Omental fat pad (tissue), 4 donors: Measurements from ENCODE around the gene C1QL3. TPM values are rescaled to one million over a fixed set of nuclear protein-coding genes. Genes with fewer than 3 reads are reported as not detected.

Experiments used
- ATAC-seq: fragments of 150-250 bp; one replicate; pipeline ENCODE4 v1.9.1; 2016; ENCODE audit warnings: mild to moderate bottlenecking, moderate library complexity; ENCODE audit not compliant: low FRiP score
- DNase-seq: peaks from one replicate; pipeline ENCODE4 v3.0.0-alpha.2; 2019; ENCODE audit warnings: low spot score
- small RNA-seq: library from RNA; depleted of rRNA; stranded (forward); fragments of <200 nt; gene quantifications from one replicate; pipeline ENCODE3, GENCODE V24; 2016
- total RNA-seq, 4 donors: library from RNA; depleted of rRNA; stranded (reverse); fragments of >200 nt; gene quantifications; one replicate each; pipeline ENCODE4 v1.1.0, GENCODE V29; 2016
- TF ChIP-seq, protein P1 (sequence below), 3 donors: fragments of 450-650 bp; IDR thresholded peaks; one replicate each; pipeline ENCODE4 v1.5.1; 2016 to 2017; ENCODE audit warnings: antibody characterized with exemption in 3 of 3, mild to moderate bottlenecking in 3 of 3, moderate library complexity in 2 of 3

Gene C1QL3
- total RNA-seq, 4 donors from 2014 or later, result not detected

DNA sequence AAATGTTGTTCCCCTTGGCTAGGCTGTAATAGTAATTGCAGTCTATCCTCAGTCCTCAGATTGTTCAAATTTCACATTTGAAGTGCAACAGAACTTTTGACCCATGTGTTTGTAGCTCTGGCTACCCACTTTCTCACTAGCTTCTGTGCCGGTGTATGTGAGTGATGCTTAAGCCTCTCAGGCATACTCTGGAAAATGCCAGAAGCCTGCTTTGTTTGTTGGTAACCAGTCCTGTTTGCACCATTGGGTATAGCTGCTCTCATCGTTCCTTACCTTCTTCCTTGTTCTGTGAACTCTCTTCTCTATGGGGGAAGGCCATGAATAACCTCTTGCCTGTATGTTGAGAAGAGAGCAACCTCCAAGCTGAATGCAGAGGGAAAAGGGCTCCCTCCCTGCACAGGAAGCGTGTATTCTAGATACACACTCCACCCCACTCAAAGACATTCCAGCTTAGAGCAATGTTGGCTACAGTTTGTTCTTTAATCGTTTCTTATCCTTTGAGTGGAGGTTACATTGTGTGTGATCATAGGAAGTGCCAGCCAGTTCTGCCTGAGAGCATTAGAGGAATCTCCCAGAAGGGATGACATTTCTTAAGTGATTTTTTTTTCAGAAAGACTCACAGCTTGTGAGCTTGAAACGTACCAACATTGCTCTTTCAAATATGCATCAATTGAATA is 40.5 kb downstream of the C1QL3 start:
- ATAC-seq (no peak), DNase-seq (no peak)

GRCh38 chr10:16478801-16479200 is 42.9 kb downstream of the C1QL3 start:
- ATAC-seq (no peak), DNase-seq (no peak)
- TF ChIP-seq, protein P1, sequence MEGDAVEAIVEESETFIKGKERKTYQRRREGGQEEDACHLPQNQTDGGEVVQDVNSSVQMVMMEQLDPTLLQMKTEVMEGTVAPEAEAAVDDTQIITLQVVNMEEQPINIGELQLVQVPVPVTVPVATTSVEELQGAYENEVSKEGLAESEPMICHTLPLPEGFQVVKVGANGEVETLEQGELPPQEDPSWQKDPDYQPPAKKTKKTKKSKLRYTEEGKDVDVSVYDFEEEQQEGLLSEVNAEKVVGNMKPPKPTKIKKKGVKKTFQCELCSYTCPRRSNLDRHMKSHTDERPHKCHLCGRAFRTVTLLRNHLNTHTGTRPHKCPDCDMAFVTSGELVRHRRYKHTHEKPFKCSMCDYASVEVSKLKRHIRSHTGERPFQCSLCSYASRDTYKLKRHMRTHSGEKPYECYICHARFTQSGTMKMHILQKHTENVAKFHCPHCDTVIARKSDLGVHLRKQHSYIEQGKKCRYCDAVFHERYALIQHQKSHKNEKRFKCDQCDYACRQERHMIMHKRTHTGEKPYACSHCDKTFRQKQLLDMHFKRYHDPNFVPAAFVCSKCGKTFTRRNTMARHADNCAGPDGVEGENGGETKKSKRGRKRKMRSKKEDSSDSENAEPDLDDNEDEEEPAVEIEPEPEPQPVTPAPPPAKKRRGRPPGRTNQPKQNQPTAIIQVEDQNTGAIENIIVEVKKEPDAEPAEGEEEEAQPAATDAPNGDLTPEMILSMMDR (IDR thresholded peaks at IDR 0.05), result no peak

More for the DNA sequence above, 40.5 kb downstream of the C1QL3 start:
- TF ChIP-seq, protein P1 (IDR thresholded peaks at IDR 0.05), result no peak

DNA sequence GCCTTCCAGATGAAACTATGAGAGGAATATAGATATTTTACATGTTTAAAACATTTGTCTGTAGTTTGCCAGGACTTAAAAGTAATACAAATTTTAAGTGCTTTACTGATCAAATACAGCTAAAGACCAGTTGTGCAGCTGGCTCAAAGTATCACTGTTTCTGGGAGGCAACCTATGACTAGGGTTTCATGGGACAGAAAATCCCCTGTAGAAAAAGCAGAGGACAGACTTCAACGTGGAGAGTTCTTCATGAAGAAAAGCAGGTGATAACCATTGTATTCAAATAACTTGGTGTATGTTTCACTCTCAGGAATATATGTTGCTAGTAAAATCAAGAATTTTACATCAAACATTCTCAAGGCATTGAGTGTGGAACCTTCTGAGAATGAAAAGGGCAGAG is 43.9 kb downstream of the C1QL3 start:
- TF ChIP-seq, protein P1 (IDR thresholded peaks at IDR 0.05), result no peak
- DNase-seq (no peak), ATAC-seq (no peak)

DNA sequence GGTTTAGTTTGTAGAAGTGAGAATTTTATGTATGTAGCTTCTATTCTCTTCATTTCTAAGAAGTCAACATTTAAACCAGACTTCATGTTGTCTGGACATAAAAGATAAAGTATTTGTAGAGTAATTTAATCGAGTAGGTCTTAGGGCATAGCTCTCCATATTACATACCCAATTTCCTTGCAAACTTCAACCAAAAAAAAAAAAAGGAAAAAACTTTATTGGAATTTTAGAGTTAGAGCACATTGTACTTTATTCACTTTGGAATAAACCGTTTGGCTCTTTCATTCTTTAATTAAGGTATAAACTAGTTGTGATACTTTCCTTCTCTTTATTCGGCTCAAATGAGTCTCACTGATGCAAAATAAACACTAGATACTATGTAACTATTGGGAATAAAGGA is 48.9 kb downstream of the C1QL3 start:
- TF ChIP-seq, protein P1 (IDR thresholded peaks at IDR 0.05), result no peak
- DNase-seq, result no peak
- ATAC-seq, result no peak

GRCh38 chr10:16470747-16471146 is 50.9 kb downstream of the C1QL3 start:
- no peak for DNase-seq
- TF ChIP-seq, protein P1 (IDR thresholded peaks at IDR 0.05), result no peak
- no peak for ATAC-seq

DNA sequence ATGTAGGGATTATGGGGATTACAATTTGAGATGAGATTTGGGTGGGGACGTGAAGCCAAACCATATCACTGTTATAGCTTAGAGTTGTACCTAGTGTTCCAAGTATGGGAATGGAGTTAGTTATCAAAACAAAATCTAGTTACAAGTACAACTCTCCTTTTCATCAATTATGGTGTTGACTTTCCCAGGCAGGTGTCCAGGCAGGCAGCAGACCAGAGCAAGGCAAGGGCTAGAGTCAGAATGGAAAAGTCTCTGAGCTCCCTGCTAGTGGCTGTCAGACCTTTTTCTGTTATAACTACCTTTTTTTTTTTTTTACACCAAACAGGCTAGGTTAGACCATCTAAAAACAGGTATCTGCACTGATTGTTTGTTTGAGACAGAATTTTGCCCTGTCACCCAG is 55.7 kb downstream of the C1QL3 start:
- TF ChIP-seq, protein P1 (IDR thresholded peaks at IDR 0.05), result no peak
- no peak for DNase-seq
- no peak for ATAC-seq

Small RNAs within 50 kb of the gene (small RNA-seq; reads per million reads assigned to genes)
- gene RNU2-18P, result not detected

Other genes starting within 250 kb of the C1QL3 start
- 10 to 100 TPM in 3 of 4 donors, 1 to 10 TPM in 1; 7.1 to 19.5 (median 12.8) TPM for gene PTER, start 84.9 kb downstream of the C1QL3 start, total RNA-seq